ENCODE results near the gene GRK5. TPM values are rescaled to one million over a fixed set of nuclear protein-coding genes. Genes with fewer than 3 reads are reported as not detected.

The GRK5 gene
- total and polyA plus RNA-seq, 5 donors = 31.3 to 89.9 (median 57.6) TPM

- DNase-seq = peak in 2 of 3 donors; percentile 48 to 79
- H3K27me3 ChIP-seq (ENCODE audit: control insufficient read depth, insufficient read depth) = no peaks in the 10 kb centered on the region
- H3K9me3 ChIP-seq (ENCODE audit: control insufficient read depth, low read length) = no peaks in the 10 kb centered on the region
- no peak overlapping the region for H3K4me3 ChIP-seq (ENCODE audit: low read length)
- 41% methylated on average over 9 of the region's 9 CpGs for WGBS
- intact Hi-C loops (cut with DNase I) = loop anchor here in 3 of 4 donors (2.0 to 5.0 kb wide), 3 partner anchors 219 to 248 kb away; no protein-coding TSS in a partner anchor
- no peaks in the 10 kb centered on the region for H3K4me1 ChIP-seq (ENCODE audit: control insufficient read depth, insufficient read depth, low read length)
- peak; percentile 93 to 96 for ATAC-seq
- no peak overlapping the region for H3K27ac ChIP-seq (ENCODE audit: low read length)
These were observed 8.0 kb upstream of the GRK5 start for GRCh38 chr10:119199231-119199992.

DNA sequence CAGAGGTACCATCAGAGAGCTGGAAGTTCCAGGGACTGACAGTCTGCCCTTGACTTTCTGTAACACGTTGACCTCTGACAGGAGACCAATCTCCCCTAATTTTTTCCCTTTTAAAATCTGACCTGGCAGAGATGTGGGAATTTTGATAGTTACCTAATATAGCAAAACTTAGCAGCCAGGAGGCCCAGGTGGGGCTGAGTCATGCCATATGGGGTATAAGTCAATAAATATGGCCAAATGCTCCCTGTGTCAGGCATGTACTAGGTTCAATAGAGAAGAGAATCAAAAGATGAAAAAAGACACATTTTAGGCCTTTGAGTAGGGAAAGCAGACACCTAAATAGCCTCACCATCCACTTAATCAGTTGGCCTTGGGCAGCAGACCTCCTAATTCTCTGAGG lies 6.1 kb upstream of the GRK5 start:
- intact Hi-C loops (cut with DNase I) = loop anchor here in 3 of 4 donors (10.0 kb wide), 4 partner anchors 84 to 244 kb away; no protein-coding TSS in a partner anchor

DNA sequence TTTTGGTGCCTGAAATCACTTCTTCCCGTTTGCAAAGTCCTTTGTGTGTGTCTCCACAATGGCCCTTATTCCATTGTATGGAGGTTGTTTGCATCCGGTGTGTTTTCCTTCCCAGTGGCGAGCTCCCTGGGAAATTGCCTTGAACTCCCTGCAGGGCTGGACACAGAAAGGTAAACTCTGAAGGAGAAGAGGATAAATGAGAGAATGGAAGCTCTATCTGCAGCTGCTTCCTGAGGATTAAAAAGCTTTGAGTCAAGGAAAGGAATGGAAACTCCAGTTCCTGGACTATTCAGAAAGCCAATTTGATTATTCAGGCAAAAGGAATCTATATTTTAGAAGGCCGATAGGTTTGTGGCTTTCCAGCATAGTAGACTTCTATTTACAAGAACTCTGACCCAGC lies 4.4 kb upstream of the GRK5 start:
- Histone ChIP-seq H3K27me3 (ENCODE audit: control insufficient read depth, insufficient read depth) (no peaks in the 10 kb centered on the region), H3K27ac (ENCODE audit: low read length) (no peak overlapping the region), H3K4me1 (ENCODE audit: control insufficient read depth, insufficient read depth, low read length) (no peaks in the 10 kb centered on the region), H3K4me3 (ENCODE audit: low read length) (no peak overlapping the region), H3K9me3 (ENCODE audit: control insufficient read depth, low read length) (no peaks in the 10 kb centered on the region)
- WGBS = 62% methylated on average over 4 of the region's 4 CpGs
- intact Hi-C loops (cut with DNase I) = loop anchor here in 3 of 4 donors (10.0 kb wide), 4 partner anchors 82 to 242 kb away; no protein-coding TSS in a partner anchor
- ATAC-seq (no peak), DNase-seq (no peak)

More for the DNA sequence above, 6.1 kb upstream of the GRK5 start:
- Histone ChIP-seq H3K9me3 (ENCODE audit: control insufficient read depth, low read length) (no peaks in the 10 kb centered on the region), H3K4me3 (ENCODE audit: low read length) (no peak overlapping the region), H3K4me1 (ENCODE audit: control insufficient read depth, insufficient read depth, low read length) (no peaks in the 10 kb centered on the region), H3K27me3 (ENCODE audit: control insufficient read depth, insufficient read depth) (no peaks in the 10 kb centered on the region), H3K27ac (ENCODE audit: low read length) (no peak overlapping the region)
- DNase-seq (no peak), ATAC-seq (no peak)
- WGBS = 85% methylated on average over 1 of the region's 1 CpG

DNA sequence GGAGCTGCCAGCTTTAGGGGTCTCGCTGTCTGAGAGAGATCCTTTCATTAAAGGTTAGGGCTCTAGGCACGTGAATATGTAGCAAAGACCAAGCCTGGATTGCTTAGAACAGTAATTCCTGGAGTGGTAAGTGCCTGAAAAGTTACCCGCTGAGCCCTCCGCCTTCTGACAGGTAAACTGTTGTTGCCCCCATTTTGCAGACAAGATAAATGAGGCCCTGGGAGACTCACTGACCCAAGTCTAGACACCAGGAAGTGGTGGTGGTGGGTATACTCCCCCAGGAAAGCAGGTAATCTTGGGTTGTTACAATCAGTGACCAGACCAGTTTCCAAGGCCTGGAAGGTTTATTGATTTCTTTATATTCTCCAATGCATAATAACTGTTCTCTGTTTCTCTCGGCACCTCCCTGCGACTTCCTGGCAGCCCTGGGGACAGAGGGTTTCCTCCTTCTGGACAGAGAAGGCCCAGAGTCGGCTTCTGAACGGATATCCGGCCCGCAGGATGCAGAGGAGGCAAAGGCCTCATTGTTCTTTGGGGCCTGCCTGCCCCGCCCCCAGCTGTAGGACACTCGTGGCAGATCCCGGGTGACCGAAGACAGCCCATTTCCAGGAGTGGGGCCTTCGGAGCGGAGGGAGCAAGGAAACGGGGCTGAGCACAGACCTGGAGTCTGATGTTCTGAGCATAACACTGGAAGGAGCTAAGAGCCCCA lies 1.3 kb upstream of the GRK5 start:
- peak; percentile 42 to 66 for ATAC-seq
- peak overlapping the region; percentile 72 for H3K4me3 ChIP-seq (ENCODE audit: low read length)
- 31% methylated on average over 17 of the region's 17 CpGs for WGBS
- peak overlapping the region; percentile 93 for H3K27ac ChIP-seq (ENCODE audit: low read length)
- H3K4me1 ChIP-seq (ENCODE audit: control insufficient read depth, insufficient read depth, low read length) = no peaks in the 10 kb centered on the region
- H3K27me3 ChIP-seq (ENCODE audit: control insufficient read depth, insufficient read depth) = no peaks in the 10 kb centered on the region
- peak; percentile 88 to 94 (median 91) for DNase-seq
- no peaks in the 10 kb centered on the region for H3K9me3 ChIP-seq (ENCODE audit: control insufficient read depth, low read length)
- intact Hi-C loops (cut with DNase I) = loop anchor here in 3 of 4 donors (5.0 to 10.0 kb wide), 6 partner anchors 66 to 239 kb away; no protein-coding TSS in a partner anchor

- H3K4me1 ChIP-seq (ENCODE audit: control insufficient read depth, insufficient read depth, low read length) = peaks cover 2% of the 10 kb centered on the region
- ATAC-seq (peak; percentile 59 to 74), DNase-seq (peak; percentile 82 to 94 (median 91))
- intact Hi-C loops (cut with DNase I) = loop anchor here in 3 of 4 donors (5.0 to 10.0 kb wide), 6 partner anchors 66 to 238 kb away; no protein-coding TSS in a partner anchor
- peak overlapping the region; percentile 93 for H3K27ac ChIP-seq (ENCODE audit: low read length)
- H3K27me3 ChIP-seq (ENCODE audit: control insufficient read depth, insufficient read depth) = no peaks in the 10 kb centered on the region
- no peaks in the 10 kb centered on the region for H3K9me3 ChIP-seq (ENCODE audit: control insufficient read depth, low read length)
- H3K4me3 ChIP-seq (ENCODE audit: low read length) = peak overlapping the region; percentile 72
- 1% methylated on average over 97 of the region's 97 CpGs for WGBS
These were observed 587 bp upstream of the GRK5 start for GRCh38 chr10:119206603-119207365.

DNA sequence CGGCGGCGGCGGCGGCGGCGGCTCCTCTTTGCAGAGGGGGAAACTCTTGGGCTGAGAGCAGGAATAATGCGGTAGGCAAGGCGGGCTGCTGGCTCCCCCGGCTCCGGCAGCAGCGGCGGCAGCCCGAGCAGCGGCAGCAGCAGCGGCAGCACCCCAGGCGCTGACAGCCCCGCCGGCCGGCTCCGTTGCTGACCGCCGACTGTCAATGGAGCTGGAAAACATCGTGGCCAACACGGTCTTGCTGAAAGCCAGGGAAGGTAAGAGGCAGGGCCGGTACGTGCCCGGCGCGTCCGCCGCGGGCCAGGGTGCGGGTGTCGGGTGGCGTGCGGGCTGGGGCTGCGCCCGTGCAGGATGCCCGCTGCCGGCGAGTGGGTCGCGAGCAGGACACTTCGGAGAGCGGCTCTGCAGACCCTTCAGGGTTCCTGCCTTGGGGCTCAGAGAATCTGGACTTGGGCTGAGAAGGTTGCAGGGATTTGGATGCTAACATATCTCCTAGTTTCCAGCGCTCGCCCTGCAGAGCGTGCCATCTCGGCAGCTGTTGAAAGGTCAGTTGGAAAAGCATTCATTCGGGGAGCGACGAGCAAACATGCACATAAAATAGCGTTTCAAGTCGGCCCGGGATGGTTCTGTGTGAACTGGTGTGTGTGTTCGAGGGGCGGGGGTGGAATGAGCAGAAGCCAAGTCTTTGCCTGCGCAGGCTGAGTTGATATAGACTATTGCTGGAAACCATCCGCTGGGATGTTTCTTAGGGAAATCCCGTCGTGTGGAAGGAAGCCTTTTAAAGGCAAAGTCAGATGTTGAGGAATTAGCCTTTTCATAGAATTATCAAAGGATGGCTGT lies 562 bp downstream of the GRK5 start:
- H3K27me3 ChIP-seq (ENCODE audit: control insufficient read depth, insufficient read depth) = no peaks in the 10 kb centered on the region
- H3K4me1 ChIP-seq (ENCODE audit: control insufficient read depth, insufficient read depth, low read length) = peaks cover 6% of the 10 kb centered on the region
- H3K27ac ChIP-seq (ENCODE audit: low read length) = peak overlapping the region; percentile 91
- peak; percentile 54 to 81 (median 78) for DNase-seq
- no peaks in the 10 kb centered on the region for H3K9me3 ChIP-seq (ENCODE audit: control insufficient read depth, low read length)
- intact Hi-C loops (cut with DNase I) = loop anchor here in 3 of 4 donors (5.0 to 10.0 kb wide), 6 partner anchors 64 to 237 kb away; no protein-coding TSS in a partner anchor
- peak overlapping the region; percentile 81 for H3K4me3 ChIP-seq (ENCODE audit: low read length)
- WGBS = under 1% methylated on average over 59 of the region's 62 CpGs
- peak; percentile 10 to 30 for ATAC-seq

- under 1% methylated on average over 3 of the region's 3 CpGs for WGBS
- Histone ChIP-seq H3K27me3 (ENCODE audit: control insufficient read depth, insufficient read depth) (no peaks in the 10 kb centered on the region), H3K9me3 (ENCODE audit: control insufficient read depth, low read length) (no peaks in the 10 kb centered on the region), H3K4me3 (ENCODE audit: low read length) (peak overlapping the region; percentile 81), H3K27ac (ENCODE audit: low read length) (peak overlapping the region; percentile 91), H3K4me1 (ENCODE audit: control insufficient read depth, insufficient read depth, low read length) (peaks cover 6% of the 10 kb centered on the region)
- intact Hi-C loops (cut with DNase I) = loop anchor here in 3 of 4 donors (5.0 to 10.0 kb wide), 6 partner anchors 64 to 236 kb away; no protein-coding TSS in a partner anchor
- ATAC-seq = no peak
- DNase-seq = no peak
These were observed 1.2 kb downstream of the GRK5 start for GRCh38 chr10:119208553-119208940.

DNA sequence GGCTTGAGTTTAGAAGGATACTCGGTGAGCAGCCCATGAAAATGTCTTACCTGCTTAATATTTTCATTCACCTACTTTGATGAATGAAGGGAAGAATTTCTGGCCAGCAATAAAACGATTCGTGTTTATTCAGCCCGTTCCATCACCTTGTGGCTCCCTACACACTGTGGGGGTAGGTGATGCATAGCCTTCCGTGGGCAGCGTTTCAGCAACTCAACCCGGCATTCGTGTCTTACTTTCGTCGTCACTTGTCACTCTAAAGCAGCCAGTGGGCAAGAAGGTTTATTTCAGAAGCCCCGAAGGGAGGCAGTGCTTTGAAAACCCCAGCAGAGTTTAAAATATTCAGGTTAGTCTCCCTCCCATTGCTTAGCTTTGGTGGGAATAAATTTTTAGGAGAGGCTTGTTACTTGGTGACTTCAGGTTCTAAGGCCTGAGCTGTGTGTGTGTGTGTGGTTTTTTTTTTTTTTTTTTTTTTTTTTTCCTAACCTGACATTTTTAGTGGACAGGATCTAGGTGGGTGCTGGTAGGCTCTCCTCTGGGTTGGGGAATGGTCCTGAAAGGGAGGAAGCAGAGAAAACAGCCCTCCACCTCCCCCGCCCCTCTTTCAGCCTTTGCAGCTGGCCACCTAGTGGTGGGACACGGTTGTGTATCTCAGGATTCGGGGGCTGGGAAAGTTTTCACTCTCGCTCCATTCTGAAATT lies 1.8 kb downstream of the GRK5 start:
- Histone ChIP-seq H3K4me3 (ENCODE audit: low read length) (peak overlapping the region; percentile 81), H3K4me1 (ENCODE audit: control insufficient read depth, insufficient read depth, low read length) (peaks cover 6% of the 10 kb centered on the region), H3K27ac (ENCODE audit: low read length) (peak overlapping the region; percentile 75), H3K9me3 (ENCODE audit: control insufficient read depth, low read length) (no peaks in the 10 kb centered on the region), H3K27me3 (ENCODE audit: control insufficient read depth, insufficient read depth) (no peaks in the 10 kb centered on the region)
- WGBS = 3% methylated on average over 15 of the region's 15 CpGs
- peak; percentile 4 to 13 for ATAC-seq
- intact Hi-C loops (cut with DNase I) = loop anchor here in 3 of 4 donors (5.0 to 10.0 kb wide), 6 partner anchors 63 to 236 kb away; no protein-coding TSS in a partner anchor
- peak; percentile 75 to 90 (median 80) for DNase-seq

- WGBS = 19% methylated on average over 9 of the region's 9 CpGs
- intact Hi-C loops (cut with DNase I) = loop anchor here in 3 of 4 donors (5.0 to 10.0 kb wide), 7 partner anchors 42 to 235 kb away; no protein-coding TSS in a partner anchor
These were observed 2.5 kb downstream of the GRK5 start for GRCh38 chr10:119209736-119210355.

More at GRCh38 chr10:119209736-119210355, 2.5 kb downstream of the GRK5 start:
- Histone ChIP-seq H3K4me3 (ENCODE audit: low read length) (peak overlapping the region; percentile 81), H3K9me3 (ENCODE audit: control insufficient read depth, low read length) (no peaks in the 10 kb centered on the region), H3K4me1 (ENCODE audit: control insufficient read depth, insufficient read depth, low read length) (peaks cover 6% of the 10 kb centered on the region), H3K27me3 (ENCODE audit: control insufficient read depth, insufficient read depth) (no peaks in the 10 kb centered on the region), H3K27ac (ENCODE audit: low read length) (peak overlapping the region; percentile 75)
- no peak for DNase-seq
- no peak for ATAC-seq
